H9 (cell line): Measurements from ENCODE around the gene UBE3B. TPM values are rescaled to one million over a fixed set of nuclear protein-coding genes. Genes with fewer than 3 reads are reported as not detected.

Experiments used
- DNase-seq: peaks from one replicate; pipeline ENCODE4 v3.0.0-alpha.2; 2017
- H2AFZ ChIP-seq: one replicate; pipeline ENCODE4 v1.6.1; 2013; ENCODE audit warnings: mild to moderate bottlenecking, low read length, control low read depth, moderate library complexity
- H2AK5ac ChIP-seq: 2 replicates; pipeline ENCODE4 v1.6.1; 2013; ENCODE audit warnings: low read length, control low read depth, mixed read lengths; ENCODE audit not compliant: insufficient read length
- H2BK120ac ChIP-seq: one replicate; pipeline ENCODE4 v1.6.1; 2013; ENCODE audit warnings: low read depth, mild to moderate bottlenecking, low read length, control low read depth, inconsistent platforms; ENCODE audit not compliant: poor library complexity, severe bottlenecking
- H2BK12ac ChIP-seq: 2 replicates; pipeline ENCODE4 v1.6.1; 2013; ENCODE audit warnings: low read length, control low read depth, mixed read lengths, low read depth; ENCODE audit not compliant: insufficient read length
- H2BK15ac ChIP-seq: 2 replicates; pipeline ENCODE4 v1.6.1; 2013; ENCODE audit warnings: low read depth, low read length, control low read depth
- H2BK20ac ChIP-seq: one replicate; pipeline ENCODE4 v1.6.1; 2013; ENCODE audit warnings: low read depth, mild to moderate bottlenecking, low read length, control low read depth, inconsistent platforms; ENCODE audit not compliant: poor library complexity, severe bottlenecking
- H2BK5ac ChIP-seq: 2 replicates; pipeline ENCODE4 v1.6.1; 2013; ENCODE audit warnings: low read length, control low read depth, mixed read lengths; ENCODE audit not compliant: insufficient read length
- H3K14ac ChIP-seq: 2 replicates; pipeline ENCODE4 v1.6.1; 2013; ENCODE audit warnings: low read length, control low read depth; ENCODE audit not compliant: insufficient read depth
- H3K18ac ChIP-seq: 2 replicates; pipeline ENCODE4 v1.6.1; 2013; ENCODE audit warnings: low read depth, mild to moderate bottlenecking, mixed read lengths, low read length, control low read depth; ENCODE audit not compliant: insufficient read length
- H3K23ac ChIP-seq: 2 replicates; pipeline ENCODE4 v1.6.1; 2013; ENCODE audit warnings: low read length, control low read depth, mixed read lengths, low read depth; ENCODE audit not compliant: insufficient read length
- H3K23me2 ChIP-seq: 2 replicates; pipeline ENCODE4 v1.6.1; 2013; ENCODE audit warnings: low read depth, mild to moderate bottlenecking, mixed read lengths, low read length, control low read depth; ENCODE audit not compliant: insufficient read length, poor library complexity, severe bottlenecking
- H3K27ac ChIP-seq: 2 replicates; pipeline ENCODE4 v1.5.1; 2013; ENCODE audit warnings: low read length, control low read depth, mixed read lengths, low read depth; ENCODE audit not compliant: insufficient read length
- H3K27me3 ChIP-seq: 2 replicates; pipeline ENCODE4 v1.6.1; 2013; ENCODE audit warnings: low read length, control low read depth, inconsistent platforms; ENCODE audit not compliant: insufficient read depth
- H3K4ac ChIP-seq: 2 replicates; pipeline ENCODE4 v1.6.1; 2013; ENCODE audit warnings: low read depth, mild to moderate bottlenecking, control low read depth, inconsistent platforms, low read length, moderate library complexity
- H3K4me1 ChIP-seq: 2 replicates; pipeline ENCODE4 v1.6.1; 2013; ENCODE audit warnings: low read length, control low read depth, inconsistent platforms; ENCODE audit not compliant: insufficient read depth
- H3K4me2 ChIP-seq: 2 replicates; pipeline ENCODE4 v1.6.1; 2013; ENCODE audit warnings: low read length, control low read depth, mixed read lengths; ENCODE audit not compliant: insufficient read length, insufficient read depth
- H3K56ac ChIP-seq: 2 replicates; pipeline ENCODE4 v1.6.1; 2013; ENCODE audit warnings: low read depth, mild to moderate bottlenecking, mixed read lengths, low read length, control low read depth; ENCODE audit not compliant: insufficient read length
- H3K79me1 ChIP-seq: 2 replicates; pipeline ENCODE4 v1.6.1; 2013; ENCODE audit warnings: low read depth, mild to moderate bottlenecking, moderate library complexity, low read length, control low read depth, inconsistent platforms; ENCODE audit not compliant: insufficient read depth, poor library complexity, severe bottlenecking
- H3K79me2 ChIP-seq: 2 replicates; pipeline ENCODE4 v1.6.1; 2013; ENCODE audit warnings: low read length, control low read depth, inconsistent platforms; ENCODE audit not compliant: insufficient read depth
- H3K9ac ChIP-seq: 2 replicates; pipeline ENCODE4 v1.6.1; 2013; ENCODE audit warnings: low read length, control low read depth, mixed read lengths; ENCODE audit not compliant: insufficient read length; ENCODE audit errors: extremely low read depth
- H3K9me3 ChIP-seq: one replicate; pipeline ENCODE4 v1.6.1; 2013; ENCODE audit warnings: low read depth, low read length, inconsistent platforms; ENCODE audit not compliant: control insufficient read depth
- H3T11ph ChIP-seq: one replicate; pipeline ENCODE4 v1.6.1; 2013; ENCODE audit warnings: mild to moderate bottlenecking, low read length, control low read depth, inconsistent platforms
- H4K20me1 ChIP-seq: one replicate; pipeline ENCODE4 v1.6.1; 2013; ENCODE audit not compliant: control insufficient read depth, insufficient read length, insufficient read depth
- H4K5ac ChIP-seq: 2 replicates; pipeline ENCODE4 v1.6.1; 2013; ENCODE audit warnings: low read depth, mild to moderate bottlenecking, mixed read lengths, low read length, control low read depth; ENCODE audit not compliant: insufficient read length
- H4K8ac ChIP-seq: replicated peaks from 2 replicates; pipeline ENCODE4 v1.6.1; 2013; ENCODE audit warnings: low read length, control low read depth, mixed read lengths, low read depth; ENCODE audit not compliant: insufficient read length
- H4K91ac ChIP-seq: 2 replicates; pipeline ENCODE4 v1.6.1; 2013; ENCODE audit warnings: low read depth, mild to moderate bottlenecking, moderate library complexity, mixed read lengths, low read length, control low read depth; ENCODE audit not compliant: insufficient read length
- H3K27ac Mint-ChIP-seq, 3 experiments: 2 replicates in 2 of 3; 3 replicates in 1 of 3; pipeline ENCODE4 v1.8.0; 2020 to 2021; ENCODE audit warnings: mixed read lengths in 3 of 3, mild to moderate bottlenecking in 1 of 3, moderate library complexity in 1 of 3
- H3K27me3 Mint-ChIP-seq: 2 replicates; pipeline ENCODE4 v1.8.0; 2021; ENCODE audit warnings: low read depth, mild to moderate bottlenecking, moderate library complexity, mixed read lengths
- H3K36me3 Mint-ChIP-seq, 3 experiments: 2 replicates in 2 of 3; 3 replicates in 1 of 3; pipeline ENCODE4 v1.8.0; 2020 to 2021; ENCODE audit warnings: low read depth in 3 of 3, mixed read lengths in 3 of 3; ENCODE audit not compliant: insufficient read depth in 1 of 3
- H3K4me1 Mint-ChIP-seq, 2 experiments: 2 replicates each; pipeline ENCODE4 v1.8.0; 2020; ENCODE audit warnings: mixed read lengths in 2 of 2
- H3K4me3 Mint-ChIP-seq, 2 experiments: 2 replicates in 1 of 2; 3 replicates in 1 of 2; pipeline ENCODE4 v1.8.0; 2020 to 2021; ENCODE audit warnings: mild to moderate bottlenecking in 2 of 2, mixed read lengths in 2 of 2, moderate library complexity in 1 of 2
- H3K9me3 Mint-ChIP-seq, 2 experiments: 2 replicates in 1 of 2; 3 replicates in 1 of 2; pipeline ENCODE4 v1.8.0; 2020; ENCODE audit warnings: mild to moderate bottlenecking in 2 of 2, mixed read lengths in 2 of 2, moderate library complexity in 1 of 2
- WGBS: extraction: QIAGEN DNeasy Blood & Tissue Kit; methylation state at CpG from one replicate; pipeline ENCODE4 v1.1.7; 2013; ENCODE audit warnings: missing lambda C conversion rate, low lambda C conversion rate, mixed read lengths; ENCODE audit not compliant: insufficient read length; ENCODE audit errors: extremely low coverage; 5-methylcytosine and 5-hydroxymethylcytosine counted together
- total RNA-seq: library from RNA; stranded (reverse); gene quantifications from 2 replicates; pipeline ENCODE4 v1.2.1, GENCODE V29; 2021
- TF ChIP-seq, protein P1 (sequence below): fragments of 200-600 bp; sonication (generic); conservative IDR thresholded peaks from 3 replicates; pipeline ENCODE4 v1.8.0; 2021; ENCODE audit warnings: antibody characterized with exemption, mild to moderate bottlenecking

The UBE3B gene
- total RNA-seq, 1 experiment from 2014 or later = 24.2 TPM

DNA sequence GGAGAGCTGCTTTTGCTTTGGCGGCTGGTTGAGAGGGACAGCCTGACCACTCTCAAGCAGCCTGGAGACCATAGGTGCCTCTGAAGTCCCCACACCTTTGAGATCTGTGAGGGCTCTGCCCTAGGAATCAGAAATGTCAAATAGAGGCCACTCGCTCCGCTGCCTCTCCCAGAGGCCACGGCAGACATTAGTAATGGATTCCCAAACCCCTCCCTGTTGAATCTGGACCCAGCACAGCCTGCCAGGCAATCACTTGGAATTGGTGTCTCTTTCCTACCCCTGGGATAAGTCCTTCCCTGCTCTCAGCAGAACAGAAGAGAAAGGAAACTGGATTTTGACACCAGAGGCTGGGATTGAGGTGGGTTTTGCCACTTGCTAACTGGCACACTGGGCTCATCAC, 70.8 kb downstream of the UBE3B start:
- H2BK15ac ChIP-seq = no peak overlapping the region
- no peak overlapping the region for H2BK5ac ChIP-seq
- H3K79me1 ChIP-seq = no peaks in the 10 kb centered on the region
- no peak overlapping the region for H3K14ac ChIP-seq
- no CpG with 5 or more reads among the region's 4 CpGs for WGBS
- Mint-ChIP-seq H3K36me3 (no peaks in the 10 kb centered on the region), H3K4me1 (peaks cover 0 to 9% of the 10 kb centered on the region in 2 experiments; a peak in 2 of 4 replicates), H3K4me3 (no peak overlapping the region), H3K27ac (no peak overlapping the region), H3K27me3 (peaks cover 13% of the 10 kb centered on the region), H3K9me3 (no peaks in the 10 kb centered on the region)
- H3K9me3 ChIP-seq = no peaks in the 10 kb centered on the region
- H3K27me3 ChIP-seq = no peaks in the 10 kb centered on the region
- no peak overlapping the region for H3K56ac ChIP-seq
- no peak for DNase-seq
- no peak overlapping the region for H2BK20ac ChIP-seq
- no peaks in the 10 kb centered on the region for H4K20me1 ChIP-seq
- H3K23ac ChIP-seq = no peak overlapping the region
- no peaks in the 10 kb centered on the region for H3K79me2 ChIP-seq
- H4K91ac ChIP-seq = no peak overlapping the region
- H3K18ac ChIP-seq = no peak overlapping the region
- H2AK5ac ChIP-seq = no peak overlapping the region
- TF ChIP-seq, protein P1, sequence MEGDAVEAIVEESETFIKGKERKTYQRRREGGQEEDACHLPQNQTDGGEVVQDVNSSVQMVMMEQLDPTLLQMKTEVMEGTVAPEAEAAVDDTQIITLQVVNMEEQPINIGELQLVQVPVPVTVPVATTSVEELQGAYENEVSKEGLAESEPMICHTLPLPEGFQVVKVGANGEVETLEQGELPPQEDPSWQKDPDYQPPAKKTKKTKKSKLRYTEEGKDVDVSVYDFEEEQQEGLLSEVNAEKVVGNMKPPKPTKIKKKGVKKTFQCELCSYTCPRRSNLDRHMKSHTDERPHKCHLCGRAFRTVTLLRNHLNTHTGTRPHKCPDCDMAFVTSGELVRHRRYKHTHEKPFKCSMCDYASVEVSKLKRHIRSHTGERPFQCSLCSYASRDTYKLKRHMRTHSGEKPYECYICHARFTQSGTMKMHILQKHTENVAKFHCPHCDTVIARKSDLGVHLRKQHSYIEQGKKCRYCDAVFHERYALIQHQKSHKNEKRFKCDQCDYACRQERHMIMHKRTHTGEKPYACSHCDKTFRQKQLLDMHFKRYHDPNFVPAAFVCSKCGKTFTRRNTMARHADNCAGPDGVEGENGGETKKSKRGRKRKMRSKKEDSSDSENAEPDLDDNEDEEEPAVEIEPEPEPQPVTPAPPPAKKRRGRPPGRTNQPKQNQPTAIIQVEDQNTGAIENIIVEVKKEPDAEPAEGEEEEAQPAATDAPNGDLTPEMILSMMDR = no peak
- no peak overlapping the region for H3K27ac ChIP-seq
- no peak overlapping the region for H4K8ac ChIP-seq
- no peak overlapping the region for H3K4me2 ChIP-seq
- no peak overlapping the region for H3K9ac ChIP-seq
- no peak overlapping the region for H3T11ph ChIP-seq
- no peak overlapping the region for H2BK12ac ChIP-seq
- H2BK120ac ChIP-seq = no peak overlapping the region
- H3K4ac ChIP-seq = no peak overlapping the region
- H2AFZ ChIP-seq = no peak overlapping the region
- H3K23me2 ChIP-seq = no peaks in the 10 kb centered on the region
- no peak overlapping the region for H4K5ac ChIP-seq
- no peaks in the 10 kb centered on the region for H3K4me1 ChIP-seq
